AML-193 (cell line): Measurements from ENCODE around the gene EMILIN1.
"Not testable (repeated sequence)": the region's sequence is repeated elsewhere in the genome, so short reads cannot be mapped to it uniquely, and the experiment has no call there.

Experiments used
- DNase-seq, 2 experiments: peaks; one replicate each; lab custom pipeline; 2025; lab: John Stamatoyannopoulos, UW

The EMILIN1 gene

DNA sequence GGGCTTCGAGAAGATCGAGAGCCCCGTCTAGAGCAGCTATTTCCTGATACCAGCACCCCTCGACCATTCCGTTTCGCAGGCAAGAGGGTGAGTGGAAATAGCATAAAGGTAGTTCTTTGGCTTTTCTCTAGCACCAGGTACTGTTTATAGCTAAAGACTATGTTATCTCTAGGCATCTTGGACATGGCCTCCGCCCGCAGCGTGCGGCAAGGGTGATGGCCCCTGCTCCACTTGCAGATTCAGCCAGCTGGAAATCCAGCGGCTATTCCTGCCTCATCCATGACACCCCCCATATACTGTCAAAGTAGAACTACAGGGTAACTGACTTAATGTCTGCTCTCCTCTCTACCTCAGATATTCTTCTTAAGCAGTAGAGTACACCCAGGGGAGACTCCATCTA is 23.7 kb upstream of the EMILIN1 start:
- DNase-seq: no peak

DNA sequence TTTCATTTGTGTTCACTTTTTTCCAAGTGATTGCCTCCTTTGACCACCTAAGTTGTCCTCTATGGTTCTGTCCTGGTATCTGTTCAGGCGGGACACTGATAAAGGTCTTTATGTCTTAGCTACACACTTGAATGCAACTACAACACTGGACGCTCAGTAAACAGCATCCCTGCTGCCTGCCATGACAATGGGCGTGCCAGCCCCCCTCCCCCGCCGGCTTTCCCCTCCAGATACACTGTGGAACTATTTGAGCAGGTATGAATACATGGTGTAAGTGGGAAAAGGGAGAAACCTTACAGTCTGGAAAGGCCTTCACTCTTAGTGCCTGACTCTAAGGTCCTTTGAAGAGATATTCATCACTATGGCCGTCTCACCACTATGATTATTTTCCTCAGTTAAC is 21.2 kb upstream of the EMILIN1 start:
- DNase-seq: no peak

DNA sequence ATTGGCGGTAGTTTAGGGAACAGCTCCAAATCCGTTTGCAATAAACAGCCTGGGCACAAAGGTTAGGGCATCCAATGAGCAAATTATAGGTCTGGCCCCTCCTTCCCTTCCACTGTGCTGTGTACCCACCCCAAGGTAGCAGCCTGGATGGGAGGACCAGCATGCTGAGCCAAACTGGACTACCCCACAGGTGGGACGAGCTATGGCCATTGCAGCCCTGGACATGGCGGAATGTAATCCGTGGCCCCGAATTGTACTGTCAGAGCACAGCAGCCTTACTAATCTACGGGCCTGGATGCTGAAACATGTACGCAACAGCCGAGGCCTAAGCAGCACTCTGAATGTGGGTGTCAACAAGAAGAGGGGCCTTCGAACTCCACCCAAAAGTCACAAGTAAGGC is 20.2 kb upstream of the EMILIN1 start:
- no peak for DNase-seq

GRCh38 chr2:27059141-27059820 is 19.1 kb upstream of the EMILIN1 start:
- no peak for DNase-seq

DNA sequence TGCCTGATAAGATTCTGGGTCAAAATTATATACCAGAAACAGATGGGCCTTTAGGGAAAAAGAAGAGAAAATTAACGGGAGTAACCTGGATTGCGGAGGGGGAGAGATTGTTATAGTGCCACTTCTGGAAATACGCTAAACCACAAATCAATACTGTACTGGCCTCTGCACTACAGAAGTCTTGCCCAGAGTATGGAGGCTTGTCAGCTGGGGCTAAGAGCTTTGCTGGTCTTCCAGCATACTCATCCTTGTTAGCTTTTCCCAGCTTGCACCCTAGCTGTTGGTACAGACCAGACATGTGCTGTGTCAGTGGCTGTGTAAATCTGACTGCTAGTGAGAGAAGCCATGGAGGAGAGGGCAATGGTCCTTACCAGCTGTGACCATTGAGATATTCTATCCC is 18.1 kb upstream of the EMILIN1 start:
- DNase-seq: no peak

- DNase-seq: no peak
Observed at GRCh38 chr2:27065128-27065527, 13.3 kb upstream of the EMILIN1 start.

- DNase-seq: no peak
Observed at GRCh38 chr2:27067385-27067784, 11.0 kb upstream of the EMILIN1 start.

- no peak for DNase-seq
Observed at GRCh38 chr2:27069436-27069835, 9.0 kb upstream of the EMILIN1 start.

GRCh38 chr2:27069961-27070618 is 8.3 kb upstream of the EMILIN1 start:
- no peak for DNase-seq

DNA sequence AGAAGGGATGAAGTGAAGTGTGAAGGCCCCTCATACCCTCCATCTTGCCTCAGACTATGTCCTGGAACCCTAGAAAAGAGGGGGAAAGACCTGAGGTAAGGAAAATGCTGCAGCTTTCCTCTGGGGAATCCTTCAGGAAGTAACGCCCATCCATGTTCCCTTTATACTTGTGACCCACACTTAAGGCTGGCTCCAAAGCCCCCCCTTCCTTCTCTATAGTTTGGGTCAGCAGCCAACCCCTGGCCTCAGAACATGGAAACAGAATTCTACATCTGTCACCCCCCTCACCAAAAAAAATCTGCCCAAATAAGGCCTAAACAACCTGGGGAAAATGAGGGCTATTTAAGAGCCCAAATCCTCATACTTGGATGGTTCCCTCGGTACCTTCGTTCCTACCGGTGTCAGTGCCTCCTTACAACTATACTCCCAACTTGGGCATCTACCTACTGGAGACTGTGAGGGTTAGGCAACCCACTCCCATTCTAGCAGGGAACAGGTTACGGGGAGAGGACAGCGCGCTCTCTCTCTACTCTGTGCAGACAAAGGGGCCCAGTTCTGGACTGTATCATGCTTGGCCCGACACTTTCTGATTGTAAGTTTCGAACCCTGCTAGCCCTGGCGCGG is 7.7 kb upstream of the EMILIN1 start:
- no peak for DNase-seq

DNA sequence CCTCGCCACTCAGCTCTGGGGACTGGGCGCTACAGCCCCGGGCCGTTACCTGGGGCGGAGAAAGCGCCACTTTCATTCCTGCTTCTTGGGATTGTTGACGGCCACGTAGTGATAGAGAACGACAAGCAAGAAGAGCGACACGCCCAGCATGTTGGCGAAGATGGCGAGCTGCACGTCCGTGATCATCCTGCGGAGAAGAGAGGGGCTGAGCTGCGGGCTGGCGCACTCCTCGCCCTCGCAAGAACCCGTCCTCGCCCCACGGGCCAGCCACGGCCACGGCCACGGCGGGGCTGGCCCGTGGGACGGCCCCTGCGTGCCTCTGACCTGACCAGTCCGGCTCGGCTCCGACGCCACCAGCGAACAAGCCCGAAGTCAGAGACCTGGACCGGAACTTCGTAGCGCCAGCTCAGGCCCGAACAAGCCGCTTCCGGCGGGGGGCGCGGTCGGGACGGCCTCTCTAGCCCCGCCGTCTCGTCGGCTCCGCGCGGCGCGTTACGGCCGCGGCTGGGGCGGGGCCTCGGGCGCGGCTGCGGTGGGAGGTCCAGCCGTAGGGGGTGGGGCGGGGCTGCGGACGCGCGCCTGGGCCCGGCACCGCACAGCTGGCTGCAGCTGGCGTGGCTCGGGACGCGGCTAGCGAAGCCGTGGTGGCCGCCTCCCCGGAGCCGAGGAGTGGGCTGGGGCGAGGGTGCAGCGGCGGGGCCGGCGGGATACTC is 7.0 kb upstream of the EMILIN1 start, which contains the start of gene OST4:
Gene OST4, minus strand, starts transcription at position 378 of the 713 bp plus-strand sequence.
- DNase-seq: peak; percentile 76 to 77

DNA sequence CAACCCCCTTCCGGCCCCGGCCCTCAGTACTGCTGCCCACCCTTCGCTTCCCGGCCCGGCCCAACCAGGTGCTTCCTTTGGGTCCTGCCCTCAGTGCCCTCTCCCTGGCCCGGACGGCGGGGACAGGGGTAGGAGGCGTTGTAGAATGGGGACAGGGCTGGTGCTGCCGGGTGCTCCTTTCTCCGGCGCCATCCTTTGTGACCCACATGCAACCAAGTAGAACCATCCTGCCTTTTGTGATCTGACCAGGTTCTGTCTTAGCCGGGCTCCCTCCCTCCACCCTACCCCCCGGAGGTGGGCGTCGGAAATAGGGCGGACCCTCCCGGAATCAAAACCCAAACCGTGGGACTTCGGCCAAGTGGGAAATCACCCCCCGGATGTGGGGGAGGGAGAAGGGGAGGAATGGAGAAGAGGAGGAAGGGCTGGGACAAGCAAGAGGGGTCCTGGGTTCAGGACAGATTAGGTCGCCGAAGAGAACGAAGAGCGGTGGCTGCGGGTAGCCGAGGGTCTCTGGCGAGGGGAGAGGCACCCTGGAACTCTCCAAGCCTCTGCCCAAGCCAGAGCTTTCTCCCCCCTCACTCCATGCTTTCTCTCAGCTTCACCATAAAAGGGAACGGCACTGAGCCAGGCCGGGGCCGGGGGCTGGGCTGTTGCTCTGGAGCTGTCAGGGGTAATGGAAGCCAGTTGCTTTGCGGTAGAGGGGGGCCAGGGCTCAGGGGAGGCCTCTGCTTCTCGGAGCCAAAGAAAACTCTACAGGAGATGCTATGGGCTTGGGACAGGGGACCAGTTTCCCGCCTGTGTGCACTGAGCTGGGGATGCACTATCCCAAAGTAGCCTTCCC is 6.2 kb upstream of the EMILIN1 start:
- no peak for DNase-seq

DNA sequence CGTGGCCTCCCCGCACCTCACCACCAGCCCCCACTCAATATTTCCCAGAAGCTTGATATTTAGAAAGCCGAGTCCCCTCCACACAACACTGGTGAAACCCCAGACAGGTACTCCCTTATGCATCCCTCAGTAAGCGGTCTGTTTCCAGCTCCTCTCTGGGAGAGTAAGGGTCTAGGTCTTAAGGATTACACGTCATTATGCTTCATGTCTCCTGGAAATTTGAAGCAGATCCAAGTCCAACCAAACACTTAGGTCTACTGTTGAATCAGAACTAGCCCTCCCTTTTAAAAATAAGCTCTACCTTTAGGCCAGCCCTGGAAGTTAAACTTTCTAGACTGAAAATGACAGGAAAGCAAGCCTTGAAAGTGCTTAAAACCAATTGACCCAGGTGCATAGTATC is 5.5 kb upstream of the EMILIN1 start:
- no peak for DNase-seq

DNA sequence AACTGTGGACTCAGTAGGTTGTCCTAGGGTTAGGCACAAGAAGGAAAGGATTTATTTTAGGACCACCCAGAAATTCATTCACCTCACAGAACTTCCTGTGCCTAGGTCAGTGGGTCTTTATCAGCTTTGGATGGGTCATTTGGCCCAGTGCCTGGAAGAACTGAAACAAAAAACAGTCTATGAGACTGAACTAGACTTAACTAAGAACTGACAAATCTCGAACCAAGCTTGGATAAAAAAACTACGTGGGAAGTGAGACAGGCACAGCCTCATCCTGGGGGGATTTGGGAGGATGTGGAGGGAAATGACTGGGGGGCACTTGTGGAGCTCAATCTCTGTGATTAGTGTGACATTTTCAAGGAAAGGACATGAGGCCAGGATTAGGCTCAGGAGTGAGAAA is 4.6 kb upstream of the EMILIN1 start:
- DNase-seq: no peak

DNA sequence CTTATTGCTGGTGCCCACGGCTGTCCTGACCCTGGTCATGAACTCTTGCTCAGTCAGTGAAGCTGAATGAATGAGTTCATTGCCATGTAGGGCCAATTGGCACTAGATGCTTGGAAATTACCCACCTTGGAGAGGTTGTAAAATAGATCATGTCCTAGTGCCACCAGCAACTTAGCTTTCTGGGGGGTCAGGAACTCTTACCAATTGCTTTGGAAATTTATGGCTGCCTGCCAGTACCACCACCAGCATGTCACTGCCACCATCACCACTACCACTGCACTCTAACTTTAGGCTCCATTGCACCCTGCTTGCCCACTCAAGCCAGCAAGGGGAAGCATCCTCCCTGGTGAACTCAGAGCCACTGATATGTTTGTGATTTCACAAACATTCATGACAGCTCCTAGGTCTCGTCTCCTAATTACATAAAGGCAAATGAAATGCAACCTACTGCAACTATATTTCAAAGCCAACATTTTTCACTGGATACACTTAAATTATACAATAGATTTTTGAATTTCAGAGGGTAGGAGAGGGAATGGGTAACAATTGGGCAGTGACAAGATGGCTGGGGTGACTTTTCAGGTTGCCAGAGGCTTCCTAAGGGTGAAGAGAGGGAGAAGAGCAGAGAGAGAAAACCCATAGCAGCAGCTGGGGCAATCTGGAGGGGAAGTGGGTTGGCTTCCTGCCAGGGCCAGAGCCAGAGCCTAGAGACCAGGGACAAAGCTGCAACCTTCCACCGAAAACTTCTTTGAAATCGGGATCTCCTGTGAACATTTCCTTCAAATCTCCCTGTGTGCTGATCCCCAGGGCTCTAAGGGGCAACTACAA is 3.5 kb upstream of the EMILIN1 start:
- peak; percentile 56 to 72 for DNase-seq

DNA sequence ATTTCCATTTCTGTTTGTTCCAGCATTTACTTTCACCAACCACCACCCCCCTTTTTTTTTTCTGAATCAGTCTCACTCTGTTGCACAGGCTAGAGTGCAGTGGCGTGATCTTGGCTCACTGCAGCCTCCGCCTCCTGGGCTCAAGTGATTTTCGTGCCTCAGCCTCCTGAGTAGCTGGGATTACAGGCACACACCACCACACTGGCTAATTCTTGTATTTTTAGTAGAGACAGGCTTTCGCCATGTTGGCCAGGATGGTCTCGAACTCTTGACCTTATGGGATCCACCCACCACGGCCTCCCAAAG is 2.9 kb upstream of the EMILIN1 start:
- not testable (repeated sequence) for DNase-seq

- no peak for DNase-seq
Observed at GRCh38 chr2:27076323-27076722, 2.1 kb upstream of the EMILIN1 start.

DNA sequence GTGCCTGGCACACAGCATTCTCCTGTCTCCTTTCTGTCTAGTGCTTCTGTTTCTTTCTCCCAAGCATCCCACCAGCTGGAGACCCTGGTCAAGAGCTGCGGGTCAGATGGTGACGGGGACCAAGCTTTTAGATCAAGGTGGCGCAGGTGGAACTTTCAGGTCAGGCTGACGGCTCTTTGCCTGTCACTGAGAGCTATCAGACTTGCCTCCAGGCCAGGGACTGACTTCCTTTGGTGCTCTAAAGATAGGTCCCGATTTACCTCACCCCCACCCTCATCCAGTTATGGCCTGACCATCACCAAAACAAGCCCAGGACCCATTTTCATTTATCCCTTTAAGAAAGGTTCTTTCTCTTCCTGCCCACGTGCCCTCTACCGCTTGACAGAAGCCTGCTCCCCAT is 1.2 kb upstream of the EMILIN1 start:
- no peak for DNase-seq

DNA sequence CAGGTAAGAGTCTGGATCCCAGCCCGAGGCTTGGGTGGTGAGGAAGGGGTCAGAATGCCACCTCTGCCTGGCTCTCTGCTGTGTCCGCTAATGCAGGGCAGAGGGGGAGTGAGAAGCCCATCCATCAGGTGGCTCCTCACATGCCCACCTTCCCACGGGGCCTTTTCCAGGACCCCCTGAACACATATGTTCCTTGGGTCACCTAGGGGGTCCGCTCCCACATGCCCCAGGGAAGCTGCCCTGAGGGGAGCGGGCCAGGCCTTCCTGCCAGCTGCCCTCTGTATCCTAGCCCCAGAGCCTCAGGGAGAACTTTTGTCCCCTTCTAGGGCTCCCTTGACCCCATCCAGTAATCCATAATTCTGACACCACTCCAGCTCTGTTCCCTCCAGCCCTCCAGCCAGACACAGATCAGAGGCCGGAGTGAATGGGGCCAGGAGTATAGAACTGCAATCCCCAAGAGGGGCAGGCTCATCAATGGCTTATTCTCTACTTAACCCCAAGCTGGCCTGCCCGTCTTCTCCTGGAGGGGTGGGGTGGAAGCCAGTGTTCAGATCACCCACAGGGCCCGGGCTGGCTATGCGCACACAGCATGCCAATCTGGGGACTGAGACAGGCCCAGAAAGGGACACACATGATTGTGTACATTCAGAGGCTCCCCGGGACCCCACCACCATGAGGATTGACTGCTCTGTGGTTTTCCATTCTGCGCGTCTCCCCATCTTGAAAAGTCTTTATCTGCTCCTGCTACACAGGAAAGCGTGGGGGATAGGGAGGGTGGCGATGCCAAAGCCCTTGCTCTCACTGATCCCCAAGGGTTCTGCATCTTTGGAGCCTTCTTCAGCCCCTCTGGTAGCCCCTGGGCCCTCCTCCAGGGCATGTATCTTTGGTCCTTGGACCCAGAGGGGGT is 1.1 kb downstream of the EMILIN1 start:
- no peak for DNase-seq

- DNase-seq: no peak
Observed at GRCh38 chr2:27080140-27080469, 1.7 kb downstream of the EMILIN1 start.
